ENCODE measurements around the gene PRPF4.

Gene PRPF4

DNA sequence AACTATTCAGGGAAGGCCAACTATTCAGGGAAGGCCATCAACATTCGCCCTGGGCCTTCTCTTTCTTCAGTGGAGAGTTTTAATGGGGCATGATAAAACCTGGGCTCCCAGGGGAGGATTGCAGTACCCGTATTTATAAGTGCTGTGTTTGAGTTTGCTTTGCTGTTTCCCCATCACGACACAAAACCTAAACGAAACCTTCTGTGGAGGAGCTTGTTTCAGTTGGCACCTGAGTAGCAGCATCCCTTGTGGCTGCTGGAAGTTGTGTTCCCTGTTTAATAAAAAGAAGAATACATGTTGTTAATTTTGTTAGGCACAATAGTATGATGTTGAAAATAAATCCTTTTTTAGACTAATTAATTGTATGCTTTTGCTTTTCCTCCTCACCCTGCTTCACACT is 56.3 kb downstream of the PRPF4 start:
- Histone ChIP-seq H3K4me1 (ENCODE audit: control insufficient read depth, insufficient read depth, low read length) (no peaks in the 10 kb centered on the region), H3K9me3 (ENCODE audit: control insufficient read depth, insufficient read depth, low read length) (no peaks in the 10 kb centered on the region), H3K27ac (ENCODE audit: low read length) (no peak overlapping the region), H3K27me3 (ENCODE audit: control insufficient read depth, insufficient read depth, low read length) (no peaks in the 10 kb centered on the region), H3K36me3 (ENCODE audit: control insufficient read depth, insufficient read depth, low read length) (no peaks in the 10 kb centered on the region), H3K4me3 (ENCODE audit: low read length) (no peak overlapping the region)
- no peak for DNase-seq (ENCODE audit: low read depth, low spot score)
- no CpG with 5 or more reads among the region's 4 CpGs for WGBS (ENCODE audit: insufficient coverage, insufficient read length)

- DNase-seq (ENCODE audit: low read depth, low spot score): no peak
- H3K27ac ChIP-seq (ENCODE audit: low read length): no peak overlapping the region
- whole genome bisulfite sequencing (ENCODE audit: insufficient coverage, insufficient read length): no CpG with 5 or more reads among the region's 2 CpGs
- H3K4me1 ChIP-seq (ENCODE audit: control insufficient read depth, insufficient read depth, low read length): no peaks in the 10 kb centered on the region
- no peak overlapping the region for H3K4me3 ChIP-seq (ENCODE audit: low read length)
- H3K9me3 ChIP-seq (ENCODE audit: control insufficient read depth, insufficient read depth, low read length): no peaks in the 10 kb centered on the region
- peaks cover 1% of the 10 kb centered on the region for H3K27me3 ChIP-seq (ENCODE audit: control insufficient read depth, insufficient read depth, low read length)
- no peaks in the 10 kb centered on the region for H3K36me3 ChIP-seq (ENCODE audit: control insufficient read depth, insufficient read depth, low read length)
These were observed 62.3 kb downstream of the PRPF4 start for GRCh38 chr9:113337714-113338113.

DNA sequence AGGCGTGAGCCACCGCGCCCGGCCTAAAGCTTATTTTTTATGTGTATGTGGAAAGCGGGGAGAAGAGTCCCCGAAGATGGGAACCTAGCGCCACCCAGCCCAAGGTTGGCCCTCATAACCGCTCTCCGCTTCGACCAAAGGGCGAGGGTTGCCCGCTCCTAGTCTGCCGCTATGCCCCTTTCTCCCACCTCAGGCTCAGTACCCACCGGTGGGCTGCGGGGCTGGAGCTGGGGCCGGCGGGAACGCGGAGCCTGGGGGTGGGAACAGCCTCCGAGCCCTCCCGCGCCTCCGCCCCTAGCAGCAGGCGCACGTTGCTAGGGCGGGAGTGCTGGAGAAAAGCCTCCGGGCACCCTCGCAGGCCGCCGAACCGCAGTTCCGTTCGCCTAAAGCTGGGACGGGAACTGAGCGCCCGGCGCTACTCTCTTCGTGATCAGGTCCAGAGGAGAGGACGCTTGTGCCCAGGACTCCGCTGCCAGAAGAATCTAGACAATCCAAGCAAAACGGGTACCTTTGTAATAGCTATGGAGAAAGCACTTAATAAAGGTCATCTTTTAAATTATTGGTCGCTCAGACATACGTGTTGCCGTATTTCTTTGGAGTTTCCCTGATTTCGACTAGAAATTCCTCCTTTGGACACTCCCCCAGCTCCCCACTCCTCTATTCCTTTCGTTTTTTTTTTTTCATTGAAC is 64.7 kb downstream of the PRPF4 start, which contains the start of gene WDR31:
WDR31 (minus strand) TSS at position 265 of the 689 bp plus-strand sequence. CDS start 8,253 bp downstream, outside the sequence.
- H3K4me3 ChIP-seq (ENCODE audit: low read length): peak within 1 kb of the TSS; percentile 93
- H3K9me3 ChIP-seq (ENCODE audit: control insufficient read depth, insufficient read depth, low read length): no peaks in the 10 kb centered on the region
- DNase-seq (ENCODE audit: low read depth, low spot score): peak; percentile 55
- peaks cover 1% of the 10 kb centered on the region for H3K27me3 ChIP-seq (ENCODE audit: control insufficient read depth, insufficient read depth, low read length)
- H3K36me3 ChIP-seq (ENCODE audit: control insufficient read depth, insufficient read depth, low read length): no peaks in the 10 kb centered on the region
- H3K27ac ChIP-seq (ENCODE audit: low read length): no peak within 1 kb of the TSS
- no CpG with 5 or more reads among the region's 46 CpGs for WGBS (ENCODE audit: insufficient coverage, insufficient read length)
- H3K4me1 ChIP-seq (ENCODE audit: control insufficient read depth, insufficient read depth, low read length): no peaks in the 10 kb centered on the region

DNA sequence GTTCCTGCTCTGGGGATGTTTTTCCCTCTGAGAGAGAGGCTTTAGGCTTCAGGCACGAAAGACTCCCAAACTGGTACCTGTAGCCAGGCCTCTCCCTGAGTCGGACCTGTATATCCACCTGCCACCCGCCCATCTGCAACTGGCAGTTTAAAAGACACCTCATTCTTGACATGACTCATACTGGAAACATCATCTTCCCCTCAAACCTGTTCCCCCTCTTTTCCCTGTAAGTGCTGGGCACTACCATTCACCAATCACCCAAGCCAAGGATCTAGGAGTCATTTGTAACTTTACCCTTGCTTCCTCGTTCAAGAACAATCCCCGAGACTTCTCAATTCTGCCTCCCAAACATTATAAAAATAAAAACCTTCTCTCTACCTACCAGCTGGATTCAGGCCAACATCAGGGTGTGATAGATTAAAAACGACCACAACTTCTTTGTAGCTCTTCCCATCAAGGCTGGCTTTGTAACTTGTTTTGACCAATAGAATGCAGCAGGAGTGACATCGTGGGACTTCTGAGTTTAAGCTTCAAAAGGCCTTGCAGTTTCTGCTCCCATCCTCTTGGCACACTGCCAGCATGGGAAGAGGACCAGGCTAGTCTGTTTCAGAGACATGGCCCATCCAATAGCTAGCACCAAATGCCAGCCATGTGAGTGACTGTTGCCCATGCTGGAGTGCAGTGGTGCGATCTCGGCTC is 66.4 kb downstream of the PRPF4 start:
- no peak for DNase-seq (ENCODE audit: low read depth, low spot score)
- 100% methylated on average over 2 of the region's 9 CpGs for WGBS (ENCODE audit: insufficient coverage, insufficient read length)
- Histone ChIP-seq H3K36me3 (ENCODE audit: control insufficient read depth, insufficient read depth, low read length) (no peaks in the 10 kb centered on the region), H3K4me3 (ENCODE audit: low read length) (no peak overlapping the region), H3K27me3 (ENCODE audit: control insufficient read depth, insufficient read depth, low read length) (peaks cover 1% of the 10 kb centered on the region), H3K27ac (ENCODE audit: low read length) (no peak overlapping the region), H3K4me1 (ENCODE audit: control insufficient read depth, insufficient read depth, low read length) (no peaks in the 10 kb centered on the region), H3K9me3 (ENCODE audit: control insufficient read depth, insufficient read depth, low read length) (no peaks in the 10 kb centered on the region)

Data from iPS DF 6.9 (cell line).